ENCODE results near the gene TTYH3.

The TTYH3 gene

DNA sequence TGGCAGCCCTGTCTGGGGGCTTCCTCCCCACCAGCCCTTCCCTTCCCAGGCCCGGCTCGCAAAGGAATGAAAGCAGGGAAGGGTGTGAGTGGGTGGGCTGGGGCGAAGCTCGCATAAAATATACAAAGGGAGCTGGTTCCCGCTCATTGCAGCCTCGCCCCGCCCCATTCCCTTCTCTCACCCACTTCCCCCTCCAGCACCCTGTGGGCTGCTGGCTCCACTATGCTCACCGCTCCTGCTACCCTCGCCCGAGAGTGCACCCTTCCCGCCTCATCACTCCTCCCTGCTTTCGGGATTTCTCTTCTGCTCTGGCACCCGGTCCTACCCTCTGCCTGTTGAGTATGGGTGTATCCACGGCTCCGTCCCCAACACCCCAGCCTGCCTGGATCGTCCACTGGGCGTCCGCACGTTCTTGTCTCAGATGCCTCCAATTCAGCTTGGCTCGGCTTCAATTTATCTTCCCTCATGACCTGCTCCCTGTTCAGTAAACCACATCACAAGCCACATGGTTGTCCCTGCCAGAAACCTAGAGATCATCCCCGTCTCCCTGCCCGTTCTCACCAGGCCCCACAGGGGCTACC is 14.4 kb upstream of the TTYH3 start:
- no peak for DNase-seq

- no peak for DNase-seq
Measured at GRCh38 chr7:2619116-2619515, 12.7 kb upstream of the TTYH3 start.

DNA sequence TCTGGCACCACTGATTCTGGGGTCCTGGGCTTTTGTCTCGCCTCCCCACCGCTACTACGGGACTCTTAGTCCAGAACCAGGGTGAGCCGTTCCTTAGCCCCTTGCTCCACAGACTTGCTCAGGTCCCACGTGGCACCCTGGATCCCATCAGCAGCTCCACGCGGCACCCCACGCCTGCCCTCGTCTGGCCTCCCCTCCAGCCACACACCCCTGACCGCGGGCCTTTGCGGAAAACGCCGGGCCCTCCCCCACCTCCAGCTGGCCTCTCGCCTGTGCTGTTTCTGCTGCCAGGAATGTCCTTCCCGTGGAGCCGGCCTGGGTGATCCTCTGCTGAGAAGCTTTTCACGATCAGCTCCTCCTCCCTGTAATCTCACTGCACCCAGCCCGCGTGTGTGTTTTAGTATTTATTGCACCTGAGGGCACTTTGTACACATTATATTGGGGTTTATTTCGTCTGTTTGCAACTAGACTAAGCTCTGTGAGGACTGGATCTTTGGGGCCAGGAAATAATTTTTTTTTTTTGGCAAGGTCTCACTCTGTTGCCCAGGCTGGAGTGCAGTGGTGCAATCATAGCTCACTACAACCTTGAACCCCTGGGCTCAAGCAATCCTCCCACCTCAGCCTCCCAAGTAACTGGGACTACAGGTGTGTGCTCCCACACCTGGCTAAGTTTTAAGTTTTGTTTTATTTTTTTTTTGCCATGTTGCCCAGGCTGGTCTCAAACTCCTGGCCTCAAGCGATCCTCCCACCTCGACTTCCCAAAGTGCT is 10.5 kb upstream of the TTYH3 start:
- no peak for DNase-seq

DNA sequence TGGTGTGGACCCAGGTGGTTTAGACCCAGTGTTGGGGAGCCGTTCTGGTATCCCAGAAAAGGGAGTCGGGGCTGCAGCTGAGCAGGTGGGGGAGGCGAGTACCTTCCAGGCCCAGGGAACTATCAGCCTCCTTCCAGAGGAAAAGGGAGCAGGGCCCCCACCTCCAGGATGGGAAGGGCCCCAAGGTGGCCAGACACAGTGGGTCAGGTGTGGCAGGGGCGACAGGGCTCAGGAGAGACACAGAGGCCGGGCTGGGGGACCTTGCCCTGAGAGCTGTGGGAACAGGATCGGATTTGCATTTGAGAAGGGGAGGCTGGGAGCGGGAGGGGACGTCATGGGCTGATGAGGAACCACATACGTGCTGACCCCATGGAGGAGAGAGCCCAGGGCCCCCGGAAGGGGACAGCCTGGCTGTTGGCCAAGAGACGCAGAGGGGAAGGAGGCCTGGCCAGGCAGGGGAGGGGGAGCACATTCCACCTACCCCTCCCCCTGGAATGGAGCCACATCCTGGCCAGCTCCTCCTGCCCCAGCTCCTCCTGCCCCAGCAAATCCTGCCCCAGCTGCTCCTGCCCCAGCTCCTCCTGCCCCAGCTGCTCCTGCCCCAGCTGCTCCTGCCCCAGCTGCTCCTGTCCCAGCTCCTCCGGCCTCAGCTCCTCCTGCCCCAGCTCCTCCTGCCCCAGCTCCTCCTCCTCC is 9.7 kb upstream of the TTYH3 start:
- no peak for DNase-seq

DNA sequence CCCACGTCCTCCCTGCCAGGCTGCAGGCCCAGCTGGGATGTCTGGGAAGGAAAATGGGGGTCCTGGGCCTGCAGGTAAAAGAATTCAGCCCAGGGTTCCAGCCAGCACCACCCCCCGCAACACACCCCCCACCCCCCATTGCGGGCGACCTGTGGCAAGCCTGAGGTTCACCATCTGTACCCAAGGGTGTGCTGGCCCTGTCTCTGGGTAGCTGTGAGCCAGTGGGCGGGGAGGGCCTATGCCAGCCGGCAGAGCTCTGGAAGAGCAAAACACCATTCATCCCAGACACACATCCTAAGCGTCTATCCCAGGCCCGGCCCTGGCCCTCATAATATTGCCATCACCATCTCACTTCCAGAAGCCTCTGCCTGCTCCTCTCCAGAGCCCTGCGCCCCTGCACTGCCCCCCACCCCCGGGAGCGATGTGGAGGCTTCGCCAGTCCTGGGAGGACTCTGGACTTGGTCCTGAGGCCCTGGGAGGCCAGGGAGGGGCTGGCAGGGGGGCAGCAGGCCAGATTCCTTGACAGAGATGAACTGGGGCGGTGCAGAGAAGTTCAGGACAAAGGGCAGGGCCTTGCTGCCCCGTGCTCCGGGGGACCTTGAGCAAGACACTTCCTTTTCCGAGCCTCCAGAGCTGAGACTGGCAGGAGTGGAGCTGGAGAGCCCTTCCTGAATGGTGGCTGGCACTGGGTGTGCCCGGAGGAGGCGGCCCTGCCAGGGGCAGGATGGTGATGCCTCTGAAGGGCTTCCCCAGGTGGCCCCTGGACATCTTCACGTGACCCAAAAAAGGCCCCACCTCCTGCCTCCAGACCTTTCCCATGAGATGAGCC is 8.7 kb upstream of the TTYH3 start:
- no peak for DNase-seq

DNA sequence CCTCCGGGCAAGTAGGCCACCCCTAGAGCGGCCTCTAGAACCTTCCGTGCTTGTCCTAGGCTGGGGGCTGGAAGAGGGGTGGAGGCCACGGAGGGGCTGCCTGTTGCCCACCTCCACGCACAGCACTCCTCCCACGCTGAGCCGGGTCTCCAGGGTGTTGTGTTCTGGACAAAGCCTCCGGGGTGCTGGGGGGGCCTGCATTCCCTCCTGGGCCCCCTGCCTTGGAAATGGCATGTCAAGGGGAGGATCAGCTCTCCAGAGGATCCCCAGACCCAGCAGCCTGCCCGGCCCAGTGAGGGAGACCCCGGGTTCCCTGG is 8.1 kb upstream of the TTYH3 start:
- DNase-seq = no peak

- DNase-seq = no peak
Measured at GRCh38 chr7:2624293-2624886, 7.4 kb upstream of the TTYH3 start.

GRCh38 chr7:2626498-2627117 is 5.2 kb upstream of the TTYH3 start:
- DNase-seq = no peak

DNA sequence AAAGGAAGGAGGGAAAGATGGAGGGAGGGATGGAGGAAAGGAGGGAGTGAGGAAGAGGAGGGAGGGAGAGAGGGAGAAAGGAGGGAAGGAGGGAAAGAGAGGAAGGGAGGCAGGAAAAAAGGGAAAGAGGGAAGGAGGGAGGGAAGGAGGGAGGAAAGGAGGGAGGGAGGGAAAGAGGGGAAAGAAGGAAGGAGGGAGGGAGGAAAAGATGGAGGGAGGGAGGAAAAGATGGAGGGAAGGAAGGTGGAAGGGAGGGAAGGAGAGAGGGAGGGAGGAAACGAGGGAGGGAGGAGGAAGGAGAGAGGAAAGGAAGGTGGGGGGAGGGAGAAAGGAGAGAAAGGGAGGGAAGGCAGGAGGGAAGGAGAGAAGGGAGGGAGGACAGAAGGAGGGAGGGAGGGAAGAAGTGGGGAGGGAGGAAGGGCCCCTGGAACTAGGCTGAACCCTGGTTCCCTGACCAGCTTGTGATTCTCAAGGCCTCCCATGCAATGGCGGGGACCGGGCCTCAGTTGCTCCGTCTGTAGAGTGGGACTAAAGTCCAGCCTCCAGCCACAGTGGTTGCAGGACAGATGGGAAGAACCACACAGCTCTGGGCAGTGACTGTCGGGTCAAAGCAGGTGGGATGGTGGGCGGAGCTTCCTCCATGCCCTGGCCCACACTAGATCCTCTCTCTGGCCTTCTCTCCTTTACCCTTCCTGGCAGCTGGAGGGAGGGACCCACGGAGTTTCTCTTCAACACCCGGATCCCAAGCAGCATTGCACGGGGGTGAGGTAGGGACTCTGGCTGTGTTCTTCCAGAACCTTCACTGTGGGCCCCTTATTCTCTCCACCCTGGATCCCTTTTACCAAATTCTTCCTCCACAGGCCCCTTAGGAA is 4.3 kb upstream of the TTYH3 start:
- DNase-seq = no peak

DNA sequence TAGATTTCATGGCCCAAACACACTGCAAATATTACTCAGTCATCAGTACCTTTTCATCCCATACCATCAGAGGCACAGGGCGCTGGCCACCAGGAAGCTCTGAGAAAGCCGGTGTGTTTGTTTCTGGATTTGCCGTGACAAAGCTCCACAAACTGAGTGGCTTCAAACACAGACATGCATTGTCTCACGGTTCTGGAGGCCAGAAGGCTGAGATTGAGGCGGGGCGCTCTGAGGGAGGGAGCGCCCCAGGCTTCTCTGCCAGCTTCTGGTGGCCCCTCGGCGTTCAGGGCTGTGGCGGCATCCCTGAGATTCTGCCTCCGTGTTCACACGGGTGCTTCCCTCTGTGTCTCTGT is 3.7 kb upstream of the TTYH3 start:
- no peak for DNase-seq

DNA sequence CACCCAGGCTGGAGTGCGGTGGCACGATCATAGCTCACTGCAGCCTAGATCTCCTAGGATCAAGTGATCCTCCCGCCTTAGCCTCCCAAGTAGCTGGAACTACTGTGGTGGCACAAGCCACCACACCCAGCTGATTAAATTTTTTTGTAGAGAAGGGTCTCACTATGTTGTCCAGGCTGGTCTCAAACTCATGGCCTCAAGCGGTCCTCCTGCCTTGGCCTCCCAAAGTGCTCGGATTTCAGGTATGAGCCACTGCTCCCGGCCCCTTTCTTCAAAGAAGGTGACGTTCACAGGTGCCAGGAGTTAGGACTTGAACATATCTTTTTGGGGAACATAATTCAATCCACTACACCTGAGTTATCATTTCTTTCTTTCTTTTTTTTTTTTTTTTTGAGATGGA is 2.9 kb upstream of the TTYH3 start:
- DNase-seq = no peak

- DNase-seq = peak; percentile 61
Measured at GRCh38 chr7:2629746-2630681, 1.8 kb upstream of the TTYH3 start.

GRCh38 chr7:2632733-2633537 is 1.1 kb downstream of the TTYH3 start:
- DNase-seq = no peak

DNA sequence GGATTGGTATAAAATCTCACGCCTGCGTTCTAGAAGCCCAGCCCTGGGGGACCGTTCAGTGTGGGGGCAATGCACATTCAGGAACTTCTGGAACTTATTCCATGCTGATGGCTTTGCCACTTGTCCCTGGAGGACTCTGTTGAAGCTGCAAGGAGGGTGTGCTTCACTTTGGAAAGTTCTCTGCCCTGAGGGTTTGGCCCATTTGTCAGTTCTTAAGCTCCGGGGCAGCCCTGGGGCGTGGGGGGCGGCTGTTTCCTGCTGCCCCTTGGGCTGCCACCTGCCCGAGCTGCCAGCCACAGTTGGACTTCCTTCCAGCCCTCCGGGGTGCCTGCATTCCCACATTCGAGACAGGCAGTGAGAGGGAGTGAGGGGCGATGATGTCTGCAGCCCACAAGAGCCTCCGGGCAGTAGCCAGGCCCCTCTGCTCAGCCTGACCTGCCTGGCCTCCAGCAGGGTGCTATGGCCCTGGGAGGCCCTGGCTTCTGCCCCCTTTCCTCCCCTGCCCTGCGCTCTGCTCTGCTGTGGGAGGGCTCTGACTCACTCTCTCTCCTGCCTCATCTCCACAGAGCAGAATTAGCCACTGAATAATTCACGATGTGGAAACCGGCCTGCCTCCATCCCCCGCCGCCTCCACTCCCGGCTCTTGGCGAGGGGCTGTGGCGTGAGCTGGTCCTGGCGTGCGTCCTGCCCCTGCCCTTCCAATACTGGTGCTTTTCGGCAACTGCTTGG is 1.9 kb downstream of the TTYH3 start:
- no peak for DNase-seq

GRCh38 chr7:2634267-2635145 is 2.7 kb downstream of the TTYH3 start:
- no peak for DNase-seq

DNA sequence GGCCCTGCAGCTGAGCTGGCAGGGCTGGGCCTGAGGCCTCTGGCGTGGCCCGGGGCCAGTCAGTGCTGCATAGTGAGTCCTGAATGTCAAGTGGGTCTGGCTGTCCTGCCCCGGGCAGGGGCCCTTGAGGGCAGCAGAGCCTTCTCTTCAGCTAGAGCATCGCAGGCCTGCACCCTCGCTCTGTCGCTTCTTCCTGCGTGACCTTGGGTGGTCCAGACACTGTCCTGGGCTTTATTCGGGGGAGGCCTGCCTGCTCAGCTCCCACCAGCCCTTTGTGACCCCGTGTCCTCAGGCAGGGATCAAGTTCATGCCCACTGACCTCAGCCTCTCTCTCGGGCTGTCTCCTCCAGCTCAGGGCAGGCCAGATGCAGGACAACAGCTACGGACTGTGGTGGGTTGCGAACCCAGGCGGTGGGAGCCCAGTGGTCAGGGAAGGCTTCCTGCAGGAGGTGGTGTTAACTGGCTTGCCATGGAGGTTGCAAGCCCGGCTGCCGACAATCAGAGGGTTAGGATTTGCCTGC is 3.4 kb downstream of the TTYH3 start:
- no peak for DNase-seq

DNA sequence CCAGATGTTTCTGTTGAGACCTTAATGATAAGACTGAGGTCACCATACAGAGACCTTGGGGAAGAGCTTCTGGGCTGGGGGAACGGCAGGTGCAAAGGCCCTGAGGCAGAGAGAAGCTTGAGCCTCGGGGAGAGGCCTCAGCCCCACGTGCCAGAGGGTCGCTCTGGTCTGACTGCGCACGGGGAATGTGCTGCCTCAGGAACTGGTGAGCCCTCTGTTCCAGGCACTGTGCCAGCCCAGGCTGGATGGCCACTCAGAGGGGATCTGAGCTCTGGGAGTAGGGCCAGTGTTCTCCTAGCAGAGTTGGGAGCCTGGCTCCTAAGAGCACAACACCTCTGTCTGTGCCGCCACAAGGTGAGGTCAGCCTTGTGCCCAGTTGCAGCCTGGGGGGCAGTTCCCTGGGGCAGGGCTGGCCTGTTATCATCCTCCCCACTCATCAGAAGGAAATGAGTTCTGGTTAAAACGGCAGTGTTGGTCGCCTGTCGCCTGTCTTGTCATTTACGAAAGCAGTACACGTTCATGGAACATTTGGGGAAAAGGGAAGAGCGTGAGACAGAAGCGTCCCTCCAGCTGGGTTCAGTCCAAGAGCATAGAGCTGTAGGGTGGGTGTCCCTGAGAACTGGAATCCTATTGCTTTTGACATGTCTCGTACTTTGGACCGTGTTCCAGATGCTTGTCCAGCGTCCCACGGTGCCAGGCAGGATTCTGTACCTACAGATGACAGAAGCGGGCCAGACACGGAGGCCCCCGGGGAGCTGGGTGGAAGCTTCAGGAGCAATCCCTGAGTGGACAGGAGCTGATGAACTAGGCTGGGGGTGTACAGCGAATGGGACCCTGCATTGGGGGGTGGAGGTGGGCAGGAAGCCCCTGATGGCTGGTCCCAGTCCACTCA is 4.3 kb downstream of the TTYH3 start:
- peak; percentile 53 for DNase-seq

Data from NCI-H2029 (cell line).